Measurements from ENCODE around the gene CYP4F2.

CYP4F2 gene

GRCh38 chr19:15923702-15924101 lies 25.8 kb upstream of the CYP4F2 start:
- TF ChIP-seq, protein P1, sequence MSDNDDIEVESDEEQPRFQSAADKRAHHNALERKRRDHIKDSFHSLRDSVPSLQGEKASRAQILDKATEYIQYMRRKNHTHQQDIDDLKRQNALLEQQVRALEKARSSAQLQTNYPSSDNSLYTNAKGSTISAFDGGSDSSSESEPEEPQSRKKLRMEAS (IDR thresholded peaks at IDR 0.05) = no peak
- no peak for TF ChIP-seq CREB1 (IDR thresholded peaks at IDR 0.05; ENCODE audit: low read depth)
- TF ChIP-seq, protein P2, sequence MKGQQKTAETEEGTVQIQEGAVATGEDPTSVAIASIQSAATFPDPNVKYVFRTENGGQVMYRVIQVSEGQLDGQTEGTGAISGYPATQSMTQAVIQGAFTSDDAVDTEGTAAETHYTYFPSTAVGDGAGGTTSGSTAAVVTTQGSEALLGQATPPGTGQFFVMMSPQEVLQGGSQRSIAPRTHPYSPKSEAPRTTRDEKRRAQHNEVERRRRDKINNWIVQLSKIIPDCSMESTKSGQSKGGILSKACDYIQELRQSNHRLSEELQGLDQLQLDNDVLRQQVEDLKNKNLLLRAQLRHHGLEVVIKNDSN (IDR thresholded peaks at IDR 0.05) = no peak

DNA sequence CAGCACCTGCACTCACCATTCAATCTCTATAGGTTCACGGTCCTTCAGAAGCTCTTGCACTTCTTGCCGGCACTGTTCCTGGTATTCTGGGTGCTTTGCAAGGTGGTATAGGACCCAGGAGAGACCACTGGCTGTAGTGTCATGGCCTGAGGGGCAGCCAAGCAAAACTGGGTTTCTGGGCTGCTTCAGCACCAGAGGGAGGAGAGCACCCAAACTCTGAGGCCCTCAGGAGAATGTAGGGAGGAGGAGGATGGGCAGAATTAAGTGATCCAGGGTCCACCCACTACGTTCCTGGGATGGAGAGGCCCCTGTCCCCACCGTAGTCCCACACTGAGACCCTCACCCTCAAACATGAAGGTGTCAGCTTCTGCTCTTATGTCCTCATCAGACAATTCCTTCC lies 24.1 kb upstream of the CYP4F2 start:
- TF ChIP-seq, protein P1 (IDR thresholded peaks at IDR 0.05) = no peak
- TF ChIP-seq RAD21 (IDR thresholded peaks at IDR 0.05; ENCODE audit: low read depth) (no peak), TAF1 (IDR thresholded peaks at IDR 0.05; ENCODE audit: low read depth) (no peak)
- TF ChIP-seq, protein P3, sequence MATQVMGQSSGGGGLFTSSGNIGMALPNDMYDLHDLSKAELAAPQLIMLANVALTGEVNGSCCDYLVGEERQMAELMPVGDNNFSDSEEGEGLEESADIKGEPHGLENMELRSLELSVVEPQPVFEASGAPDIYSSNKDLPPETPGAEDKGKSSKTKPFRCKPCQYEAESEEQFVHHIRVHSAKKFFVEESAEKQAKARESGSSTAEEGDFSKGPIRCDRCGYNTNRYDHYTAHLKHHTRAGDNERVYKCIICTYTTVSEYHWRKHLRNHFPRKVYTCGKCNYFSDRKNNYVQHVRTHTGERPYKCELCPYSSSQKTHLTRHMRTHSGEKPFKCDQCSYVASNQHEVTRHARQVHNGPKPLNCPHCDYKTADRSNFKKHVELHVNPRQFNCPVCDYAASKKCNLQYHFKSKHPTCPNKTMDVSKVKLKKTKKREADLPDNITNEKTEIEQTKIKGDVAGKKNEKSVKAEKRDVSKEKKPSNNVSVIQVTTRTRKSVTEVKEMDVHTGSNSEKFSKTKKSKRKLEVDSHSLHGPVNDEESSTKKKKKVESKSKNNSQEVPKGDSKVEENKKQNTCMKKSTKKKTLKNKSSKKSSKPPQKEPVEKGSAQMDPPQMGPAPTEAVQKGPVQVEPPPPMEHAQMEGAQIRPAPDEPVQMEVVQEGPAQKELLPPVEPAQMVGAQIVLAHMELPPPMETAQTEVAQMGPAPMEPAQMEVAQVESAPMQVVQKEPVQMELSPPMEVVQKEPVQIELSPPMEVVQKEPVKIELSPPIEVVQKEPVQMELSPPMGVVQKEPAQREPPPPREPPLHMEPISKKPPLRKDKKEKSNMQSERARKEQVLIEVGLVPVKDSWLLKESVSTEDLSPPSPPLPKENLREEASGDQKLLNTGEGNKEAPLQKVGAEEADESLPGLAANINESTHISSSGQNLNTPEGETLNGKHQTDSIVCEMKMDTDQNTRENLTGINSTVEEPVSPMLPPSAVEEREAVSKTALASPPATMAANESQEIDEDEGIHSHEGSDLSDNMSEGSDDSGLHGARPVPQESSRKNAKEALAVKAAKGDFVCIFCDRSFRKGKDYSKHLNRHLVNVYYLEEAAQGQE (IDR thresholded peaks at IDR 0.05; ENCODE audit: low read depth) = peak; percentile 54; the same call in 1 of the 2 replicates

DNA sequence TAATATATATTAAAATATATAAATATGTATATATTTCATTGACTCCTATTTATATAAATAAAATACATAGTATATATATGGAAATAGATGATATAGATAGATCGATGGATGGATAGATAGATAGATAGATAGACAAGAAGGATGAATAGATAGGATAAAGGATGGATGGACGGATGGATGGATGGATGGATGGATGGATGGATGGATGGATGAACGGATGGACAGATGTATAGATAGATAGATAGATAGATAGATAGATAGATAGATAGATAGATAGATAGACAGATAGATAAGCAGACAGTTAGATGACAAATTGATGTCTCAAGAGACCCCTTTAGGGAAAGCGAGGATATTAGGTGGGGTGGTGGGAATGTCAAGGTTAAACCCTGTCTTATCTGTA lies 21.4 kb upstream of the CYP4F2 start:
- TF ChIP-seq FOXM1 (IDR thresholded peaks at IDR 0.05; ENCODE audit: borderline replicate concordance, low read depth) (no peak), TEAD4 (IDR thresholded peaks at IDR 0.05) (no peak), YY1 (IDR thresholded peaks at IDR 0.05; ENCODE audit: low read depth) (no peak), RAD21 (IDR thresholded peaks at IDR 0.05; ENCODE audit: low read depth) (no peak), TAF1 (IDR thresholded peaks at IDR 0.05; ENCODE audit: low read depth) (no peak), CREB1 (IDR thresholded peaks at IDR 0.05; ENCODE audit: low read depth) (no peak), TCF12 (IDR thresholded peaks at IDR 0.05; ENCODE audit: low read depth) (no peak), ZBTB7A (IDR thresholded peaks at IDR 0.05; ENCODE audit: low read depth) (no peak), NFIC (IDR thresholded peaks at IDR 0.05) (no peak), CEBPB (IDR thresholded peaks at IDR 0.05) (no peak), EGR1 (IDR thresholded peaks at IDR 0.05) (no peak)
- TF ChIP-seq, protein P1 (IDR thresholded peaks at IDR 0.05) = no peak
- TF ChIP-seq, protein P3 (IDR thresholded peaks at IDR 0.05; ENCODE audit: low read depth) = no peak

- TF ChIP-seq EGR1 (IDR thresholded peaks at IDR 0.05) (no peak), FOXM1 (IDR thresholded peaks at IDR 0.05; ENCODE audit: borderline replicate concordance, low read depth) (no peak), ZBTB7A (IDR thresholded peaks at IDR 0.05; ENCODE audit: low read depth) (no peak), TAF1 (IDR thresholded peaks at IDR 0.05; ENCODE audit: low read depth) (no peak), CREB1 (IDR thresholded peaks at IDR 0.05; ENCODE audit: low read depth) (no peak)
- TF ChIP-seq, protein P3 (IDR thresholded peaks at IDR 0.05; ENCODE audit: low read depth) = no peak
These were observed 17.2 kb upstream of the CYP4F2 start for GRCh38 chr19:15915109-15915508.

GRCh38 chr19:15913830-15914229 lies 16.0 kb upstream of the CYP4F2 start:
- TF ChIP-seq, protein P3 (IDR thresholded peaks at IDR 0.05; ENCODE audit: low read depth) = no peak
- TF ChIP-seq FOXM1 (IDR thresholded peaks at IDR 0.05; ENCODE audit: borderline replicate concordance, low read depth) (no peak), TEAD4 (IDR thresholded peaks at IDR 0.05) (no peak), ZBTB7A (IDR thresholded peaks at IDR 0.05; ENCODE audit: low read depth) (no peak), CREB1 (IDR thresholded peaks at IDR 0.05; ENCODE audit: low read depth) (no peak), YY1 (IDR thresholded peaks at IDR 0.05; ENCODE audit: low read depth) (no peak), EGR1 (IDR thresholded peaks at IDR 0.05) (no peak), TCF12 (IDR thresholded peaks at IDR 0.05; ENCODE audit: low read depth) (no peak)
- TF ChIP-seq, protein P2 (IDR thresholded peaks at IDR 0.05) = no peak

Measured in Ishikawa (cell line).